GM12878 (cell line): ENCODE measurements around the gene SERTAD2. TPM values are rescaled to one million over a fixed set of nuclear protein-coding genes. Genes with fewer than 3 reads are reported as not detected.

Experiments
- ATAC-seq: fragments of 200-7000 bp; cut with Tn5 transposase; 3 replicates; pipeline ENCODE4 v1.9.1; 2020; ENCODE audit warnings: mild to moderate bottlenecking, moderate library complexity
- BruUV-seq: library from RNA; stranded (reverse); fragments of 400-500 nt; replicated peaks from 2 replicates; lab custom pipeline; 2021; lab: Mats Ljungman, UMichigan
- CTCF ChIA-PET: fragments of 300-600 bp; sonication (Branson Sonifier 250); formaldehyde crosslinking; extraction: SDS; loops from one replicate; lab custom pipeline; 2021; ENCODE audit warnings: inconsistent platforms; lab: Yijun Ruan, JAX
- POLR2A ChIA-PET: fragments of 350-600 bp; formaldehyde crosslinking; extraction: SDS; loops from one replicate; lab custom pipeline; 2021; ENCODE audit warnings: inconsistent platforms; lab: Charles Lee
- RAD21 ChIA-PET: fragments of 300-600 bp; sonication (Branson Sonifier 250); formaldehyde crosslinking; loops from one replicate; lab custom pipeline; 2023; ENCODE audit warnings: antibody characterized with exemption; ENCODE audit not compliant: unreplicated experiment; lab: Charles Lee
- SMC1A ChIA-PET: fragments of 300-600 bp; sonication (Branson Sonifier 250); formaldehyde crosslinking; loops from one replicate; lab custom pipeline; 2023; ENCODE audit not compliant: unreplicated experiment, uncharacterized antibody; lab: Charles Lee
- DNase-seq: peaks from one replicate; pipeline ENCODE4 v3.0.0-alpha.2; 2011; ENCODE audit warnings: low read depth, low spot score
- FAIRE-seq: peaks from 3 replicates; lab custom pipeline; 2011; peaks lifted over from hg19 to GRCh38; lab: Jason Lieb, UNC
- H2AFZ ChIP-seq: 2 replicates; pipeline ENCODE4 v1.6.0; 2011; ENCODE audit warnings: low read depth, low read length, control low read depth; ENCODE audit not compliant: control insufficient read depth
- H3K27ac ChIP-seq: 2 replicates; pipeline ENCODE4 v1.5.1; 2011; ENCODE audit warnings: control low read depth; ENCODE audit not compliant: control insufficient read depth, insufficient read depth
- H3K27me3 ChIP-seq, 2 experiments: replicated peaks in 1 of 2; 2 replicates each; pipeline versions ENCODE4 v1.6.0 to v1.6.1; 2011; ENCODE audit warnings: low read length in 1 of 2; ENCODE audit not compliant: control insufficient read depth in 2 of 2, insufficient read depth in 2 of 2
- H3K36me3 ChIP-seq, 2 experiments: 2 replicates each; pipeline ENCODE4 v1.5.1; 2011; ENCODE audit warnings: low read length in 1 of 2; ENCODE audit not compliant: control insufficient read depth in 2 of 2, insufficient read depth in 2 of 2
- H3K4me1 ChIP-seq: 2 replicates; pipeline ENCODE4 v1.6.1; 2011; ENCODE audit warnings: mild to moderate bottlenecking, low read length, moderate library complexity, mixed read lengths; ENCODE audit not compliant: control insufficient read depth, insufficient read depth
- H3K4me2 ChIP-seq: 2 replicates; pipeline ENCODE4 v1.6.0; 2011; ENCODE audit warnings: control low read depth; ENCODE audit not compliant: control insufficient read depth, insufficient read depth
- H3K4me3 ChIP-seq: fragments of 200-600 bp; sonication (generic); 2 replicates; pipeline ENCODE4 v1.5.1; 2016
- H3K79me2 ChIP-seq: 2 replicates; pipeline ENCODE4 v1.6.0; 2011; ENCODE audit warnings: low read length; ENCODE audit not compliant: control insufficient read depth, insufficient read depth
- H3K9ac ChIP-seq: 2 replicates; pipeline ENCODE4 v1.8.0; 2011; ENCODE audit warnings: low read length, control low read depth, mixed read lengths; ENCODE audit not compliant: control insufficient read depth, insufficient read depth
- H3K9me3 ChIP-seq: replicated peaks from 3 replicates; pipeline ENCODE4 v1.5.1; 2011; ENCODE audit warnings: mild to moderate bottlenecking, low read length; ENCODE audit not compliant: control insufficient read depth, insufficient read depth
- H4K20me1 ChIP-seq: 2 replicates; pipeline ENCODE4 v1.6.0; 2011; ENCODE audit not compliant: control insufficient read depth, insufficient read depth
- EP300 ChIP-seq, 2 experiments: fragments of 150-350 bp in 1 of 2; IDR thresholded peaks; 2 replicates each; pipeline ENCODE4 v1.6.1; 2011 to 2012; ENCODE audit warnings: low read depth in 2 of 2, low read length in 2 of 2, borderline replicate concordance in 1 of 2, improper control_type of control experiment in 1 of 2, inconsistent platforms in 1 of 2; ENCODE audit not compliant: control insufficient read depth in 1 of 2
- EZH2 ChIP-seq: IDR thresholded peaks from 2 replicates; pipeline ENCODE4 v1.6.1; 2012; ENCODE audit warnings: low read depth, mild to moderate bottlenecking, control low read depth, inconsistent platforms, low read length, borderline replicate concordance; ENCODE audit not compliant: control insufficient read depth
- MEF2A ChIP-seq: IDR thresholded peaks from 2 replicates; pipeline ENCODE4 v1.6.1; 2011; ENCODE audit warnings: low read depth, mild to moderate bottlenecking, low read length, moderate library complexity; ENCODE audit not compliant: insufficient read depth
- MLLT1 ChIP-seq: fragments of 450-650 bp; IDR thresholded peaks from 2 replicates; pipeline ENCODE4 v1.6.1; 2016; ENCODE audit warnings: mild to moderate bottlenecking
- NBN ChIP-seq: fragments of 450-650 bp; IDR thresholded peaks from 2 replicates; pipeline ENCODE4 v1.6.1; 2016
- NRF1 ChIP-seq: conservative IDR thresholded peaks from 2 replicates; pipeline ENCODE4 v1.6.1; 2011; ENCODE audit warnings: mild to moderate bottlenecking, low read depth, low read length, improper control_type of control experiment
- RAD21 ChIP-seq: IDR thresholded peaks from 2 replicates; pipeline ENCODE4 v1.6.1; 2011; ENCODE audit warnings: mild to moderate bottlenecking, low read depth, low read length, moderate library complexity; ENCODE audit not compliant: insufficient read depth
- RFX5 ChIP-seq: IDR thresholded peaks from 2 replicates; pipeline ENCODE4 v1.6.1; 2011; ENCODE audit warnings: low read depth, low read length, improper control_type of control experiment
- SMARCA5 ChIP-seq: fragments of 450-650 bp; IDR thresholded peaks from 2 replicates; pipeline ENCODE4 v1.6.1; 2017; ENCODE audit warnings: mild to moderate bottlenecking
- ZNF24 ChIP-seq: fragments of 450-650 bp; IDR thresholded peaks from 2 replicates; pipeline ENCODE4 v1.6.1; 2017; ENCODE audit warnings: antibody characterized with exemption, mild to moderate bottlenecking
- WGBS: methylation state at CpG from one replicate; pipeline ENCODE4 v1.1.6; 2016; ENCODE audit warnings: low lambda C conversion rate; ENCODE audit not compliant: insufficient replicate concordance, insufficient coverage; ENCODE audit errors: missing lambda C conversion rate; 5-methylcytosine and 5-hydroxymethylcytosine counted together
- in situ Hi-C: fragments of 300-500 bp; cut with MboI; formaldehyde crosslinking; loops from 9 replicates; pipeline ENCODE4 v1.14.3; 2018; ENCODE audit warnings: mixed read lengths
- intact Hi-C: fragments of 100-400 bp; cut with micrococcal nuclease; formaldehyde crosslinking; loops from one replicate; pipeline ENCODE4 v1.14.2; 2022; ENCODE audit not compliant: unreplicated experiment
- polyA plus RNA-seq, 11 experiments: library from polyadenylated mRNA; depleted of rRNA in 4 of 11; unstranded in 6 of 11; stranded (reverse) in 5 of 11; fragments of >200 nt; fragmentation: Nextera tagmentation in 4 of 11; fragmentation: Illumina TruSeq in 1 of 11; extraction: Ambion mirVana in 4 of 11; extraction: Trizol in 1 of 11; gene quantifications; 1 replicate in 1 of 11; 2 replicates in 10 of 11; pipeline versions ENCODE4 v1.2.1 to v1.2.3, GENCODE V29; 2011 to 2016; ENCODE audit warnings: inconsistent platforms in 2 of 11, missing spikeins in 2 of 11, low read depth in 1 of 11
- total RNA-seq, 4 experiments: library from RNA; depleted of rRNA in 3 of 4; stranded (reverse); fragments of >200 nt in 3 of 4; fragmentation: Illumina TruSeq in 1 of 4; extraction: Trizol in 1 of 4; gene quantifications; 2 replicates each; pipeline versions ENCODE4 v1.2.1 to v1.2.3, GENCODE V29; 2013 to 2021

Gene SERTAD2
- total and polyA plus RNA-seq, 10 of the 15 experiments (the other 5 are each of a cell fraction or from before 2014, with no cell fraction given) = 7.9 to 28.7 (median 20.1) TPM

GRCh38 chr2:64663402-64663801 is 9.7 kb upstream of the SERTAD2 start:
- TF ChIP-seq RFX5 (no peak), RAD21 (no peak)
- no peak overlapping the region for H2AFZ ChIP-seq
- in situ Hi-C loops = no loop called here
- SMC1A ChIA-PET = interaction anchor here (1.1 to 33.0 kb wide), 11 partner anchors 11 to 203 kb away, joined by 3 to 945 read pairs (median 27); partner anchors contain the start of gene SERTAD2
- H3K27me3 ChIP-seq = no peaks in the 10 kb centered on the region
- H4K20me1 ChIP-seq = no peaks in the 10 kb centered on the region
- RAD21 ChIA-PET = interaction anchor here (0.7 to 12.0 kb wide), 8 partner anchors 12 to 88 kb away, joined by 3 to 221 read pairs (median 5); partner anchors contain the start of gene SERTAD2
- H3K27ac ChIP-seq = no peak overlapping the region
- ATAC-seq (no peak), FAIRE-seq (no peak), DNase-seq (no peak)
- peaks cover 13% of the 10 kb centered on the region for H3K79me2 ChIP-seq
- BruUV-seq = no TSS peak
- no peak overlapping the region for H3K9ac ChIP-seq
- intact Hi-C loops = no loop called here
- H3K4me1 ChIP-seq = peaks cover 35% of the 10 kb centered on the region
- H3K4me2 ChIP-seq = no peak overlapping the region
- 95% methylated on average over 1 of the region's 1 CpG for WGBS
- POLR2A ChIA-PET = interaction anchor here (1.0 to 9.0 kb wide), 11 partner anchors 10 to 138 kb away, joined by 3 to 120 read pairs (median 5); partner anchors contain the start of gene SERTAD2
- CTCF ChIA-PET = interaction anchor here (0.6 to 10.5 kb wide), 12 partner anchors 12 to 171 kb away, joined by 3 to 154 read pairs (median 6); partner anchors contain the start of gene SERTAD2
- H3K36me3 ChIP-seq = no peaks in the 10 kb centered on the region
- H3K9me3 ChIP-seq = no peaks in the 10 kb centered on the region
- no peak overlapping the region for H3K4me3 ChIP-seq

GRCh38 chr2:64661741-64662169 is 8.0 kb upstream of the SERTAD2 start:
- Histone ChIP-seq H3K27ac (peak overlapping the region; percentile 56; the same call in 1 of the 2 replicates), H3K36me3 (no peaks in the 10 kb centered on the region), H3K4me3 (no peak overlapping the region), H3K79me2 (peaks cover 19% of the 10 kb centered on the region), H3K27me3 (no peaks in the 10 kb centered on the region), H2AFZ (peak overlapping the region; percentile 59), H3K9ac (no peak overlapping the region; the same call in 1 of the 2 replicates), H3K4me2 (peak overlapping the region; percentile 36), H3K4me1 (peaks cover 40% of the 10 kb centered on the region), H4K20me1 (no peaks in the 10 kb centered on the region), H3K9me3 (no peaks in the 10 kb centered on the region)
- SMC1A ChIA-PET = interaction anchor here (0.8 to 33.0 kb wide), 21 partner anchors 9 to 202 kb away, joined by 3 to 945 read pairs (median 4); partner anchors contain the start of genes AFTPH and SERTAD2
- no peak for FAIRE-seq
- BruUV-seq = no TSS peak
- CTCF ChIA-PET = interaction anchor here (0.8 to 10.5 kb wide), 21 partner anchors 13 to 202 kb away, joined by 3 to 154 read pairs (median 4); partner anchors contain the start of gene SERTAD2
- in situ Hi-C loops = no loop called here
- intact Hi-C loops = no loop called here
- ATAC-seq = peak; percentile 81
- RAD21 ChIA-PET = interaction anchor here (0.6 to 12.0 kb wide), 15 partner anchors 10 to 170 kb away, joined by 3 to 221 read pairs (median 4); partner anchors contain the start of genes AFTPH and SERTAD2
- POLR2A ChIA-PET = interaction anchor here (0.7 to 9.0 kb wide), 13 partner anchors 9 to 114 kb away, joined by 3 to 120 read pairs (median 4); partner anchors contain the start of gene SERTAD2
- no peak for DNase-seq
- 27% methylated on average over 2 of the region's 2 CpGs for WGBS
- TF ChIP-seq SMARCA5 (peak; percentile 80), ZNF24 (0 out of 2 replicates have a peak, but pooled peaks have one; percentile 19), EP300 (IDR thresholded peaks at IDR 0.05; ENCODE audit: borderline replicate concordance in 1 of 2, control insufficient read depth in 1 of 2, low read depth in 2 of 2, low read length in 2 of 2) (peak in 1 of 2 experiments; percentile 33; a peak in 1 of 4 replicates), NBN (no peak), EZH2 (no peak), MEF2A (peak; percentile 68; the same call in 1 of the 2 replicates), MLLT1 (peak; percentile 64; the same call in 1 of the 2 replicates), NRF1 (no peak)
